HAP-1 (cell line): ENCODE results near the gene CD164L2.

Experiments
- DNase-seq, 2 experiments: peaks; one replicate each; pipeline ENCODE4 v3.0.0-alpha.2; 2016 to 2020; ENCODE audit warnings: low spot score in 2 of 2
- H3K27me3 ChIP-seq: fragments of 250-450 bp; sonication (Bioruptor Pico); 2 replicates; pipeline ENCODE4 v1.5.1; 2020; ENCODE audit warnings: low read depth, mild to moderate bottlenecking, moderate library complexity
- H3K36me3 ChIP-seq: fragments of 250-450 bp; sonication (Bioruptor Pico); replicated peaks from 2 replicates; pipeline ENCODE4 v1.5.1; 2020; ENCODE audit warnings: mild to moderate bottlenecking
- H3K4me1 ChIP-seq: fragments of 250-450 bp; sonication (Bioruptor Pico); 2 replicates; pipeline ENCODE4 v1.5.1; 2020; ENCODE audit warnings: mild to moderate bottlenecking
- H3K4me3 ChIP-seq: fragments of 250-450 bp; sonication (Bioruptor Pico); 2 replicates; pipeline ENCODE4 v1.5.1; 2020; ENCODE audit warnings: mild to moderate bottlenecking, moderate library complexity
- H3K9me3 ChIP-seq: fragments of 250-450 bp; sonication (Bioruptor Pico); 2 replicates; pipeline ENCODE4 v1.5.1; 2020; ENCODE audit warnings: mild to moderate bottlenecking, moderate library complexity
- in situ Hi-C: fragments of 300-500 bp; cut with MboI; formaldehyde crosslinking; loops from 3 replicates; pipeline ENCODE4 v1.14.3; 2020; ENCODE audit warnings: low sequenced_read_pairs, inconsistent platforms, mixed read lengths

The CD164L2 gene

DNA sequence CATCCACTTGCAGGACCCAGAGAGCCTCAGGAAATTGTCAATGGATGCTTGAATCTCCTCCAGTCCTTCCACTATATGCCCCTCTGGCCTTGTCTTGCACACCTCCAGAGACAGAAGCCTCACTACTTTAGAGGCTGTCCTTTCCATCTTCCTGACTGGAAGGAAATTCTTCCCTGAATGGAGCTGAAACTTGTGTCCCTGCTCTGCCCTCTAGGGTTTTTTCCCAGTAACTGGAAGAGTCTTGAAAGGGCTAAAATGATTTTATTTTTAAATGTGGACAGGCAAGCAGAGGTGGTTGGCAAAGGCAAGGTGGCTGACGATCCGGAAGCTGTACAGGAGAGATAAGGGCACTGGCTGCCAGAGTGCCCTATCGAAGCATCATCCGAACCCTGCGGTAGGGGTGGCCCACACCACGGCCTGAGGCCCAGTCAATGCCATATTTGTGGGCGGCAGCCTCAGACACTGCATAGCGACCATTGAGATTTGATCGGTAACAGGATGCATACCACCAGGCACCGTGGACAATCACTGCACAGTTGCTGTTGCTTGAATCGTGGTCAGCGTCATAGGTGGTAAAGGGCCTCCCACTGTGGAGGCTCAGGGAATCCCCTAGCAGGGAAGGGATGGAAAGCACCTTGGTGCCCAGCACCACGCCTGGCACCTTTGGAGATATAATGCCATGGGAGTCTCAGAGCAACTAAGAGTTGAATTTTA is 14.1 kb downstream of the CD164L2 start:
- DNase-seq = no peak
- H3K9me3 ChIP-seq = no peaks in the 10 kb centered on the region
- in situ Hi-C loops = no loop called here
- no peak overlapping the region for H3K4me3 ChIP-seq
- H3K4me1 ChIP-seq = peaks cover 6% of the 10 kb centered on the region; the same call in 1 of the 2 replicates
- H3K27me3 ChIP-seq = no peaks in the 10 kb centered on the region
- H3K36me3 ChIP-seq = no peaks in the 10 kb centered on the region

GRCh38 chr1:27367160-27367650 is 15.9 kb downstream of the CD164L2 start:
- no peaks in the 10 kb centered on the region for H3K27me3 ChIP-seq
- DNase-seq = no peak
- in situ Hi-C loops = no loop called here

DNA sequence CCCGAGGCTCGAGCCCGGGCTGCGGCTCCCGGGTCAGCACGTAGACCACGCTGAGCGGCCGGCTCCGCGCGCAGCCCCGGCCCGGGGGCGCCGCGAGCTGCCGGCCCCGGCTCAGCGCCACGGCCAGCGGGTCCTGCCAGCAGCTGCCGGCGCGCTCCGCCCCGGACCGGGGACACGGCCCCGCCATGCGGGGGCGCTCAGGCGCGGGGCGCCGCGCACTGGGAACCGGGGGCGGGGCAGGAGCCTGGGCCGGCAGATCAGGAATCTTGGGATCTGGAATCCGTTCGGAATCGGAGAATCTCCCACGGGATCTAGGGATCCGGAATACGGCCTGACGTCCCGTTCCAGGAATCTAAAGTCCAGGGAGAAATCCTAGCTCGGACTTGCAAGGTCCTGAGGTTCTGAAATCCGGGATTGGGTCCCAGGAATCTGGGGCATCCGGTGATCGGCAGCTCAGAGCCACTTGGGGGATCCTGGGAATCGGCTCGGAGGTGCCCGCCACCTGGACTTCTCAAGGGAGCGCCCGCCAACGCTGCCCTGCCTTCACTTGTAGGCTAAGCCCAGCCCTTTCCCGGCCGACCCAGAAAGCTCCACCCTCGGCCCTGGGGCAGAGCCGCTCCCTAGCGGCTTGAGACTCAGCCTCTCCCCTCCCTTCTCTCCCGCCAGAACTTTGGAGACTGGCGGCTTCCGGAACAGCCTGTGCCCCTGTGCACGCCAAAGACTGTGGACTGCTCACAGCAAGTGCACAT is 16.5 kb downstream of the CD164L2 start, which contains the start of gene MAP3K6:
Gene MAP3K6 (minus strand): TSS at position 551 of the 749 bp plus-strand sequence. CDS start 364 bp downstream, at position 187.
- peak within 1 kb of the TSS; percentile 59 for H3K4me3 ChIP-seq
- DNase-seq = peak; percentile 82 to 92
- H3K36me3 ChIP-seq = no peaks in the 10 kb centered on the region
- H3K9me3 ChIP-seq = no peaks in the 10 kb centered on the region
- in situ Hi-C loops = no loop called here
- peaks cover 6% of the 10 kb centered on the region; the same call in 1 of the 2 replicates for H3K4me1 ChIP-seq
- no peaks in the 10 kb centered on the region for H3K27me3 ChIP-seq

More at GRCh38 chr1:27367160-27367650, 15.9 kb downstream of the CD164L2 start:
- H3K9me3 ChIP-seq = no peaks in the 10 kb centered on the region
- peaks cover 6% of the 10 kb centered on the region; the same call in 1 of the 2 replicates for H3K4me1 ChIP-seq
- peak overlapping the region; percentile 47 for H3K4me3 ChIP-seq
- H3K36me3 ChIP-seq = no peaks in the 10 kb centered on the region

DNA sequence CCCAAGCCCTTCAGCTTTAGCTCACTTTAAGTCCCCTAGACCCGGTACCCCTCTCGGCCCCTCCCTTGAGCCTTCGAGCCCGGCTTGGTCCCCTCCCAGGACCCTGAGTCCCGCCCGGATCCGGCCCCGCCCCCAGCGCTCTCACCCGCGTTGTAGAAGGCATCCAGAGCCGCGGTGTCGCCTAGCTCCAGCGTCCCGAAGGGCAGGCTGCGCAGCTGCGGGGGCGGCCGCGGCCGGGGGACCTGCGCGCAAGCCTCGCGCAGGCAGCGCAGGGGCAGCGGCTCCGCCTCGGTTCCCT is 17.1 kb downstream of the CD164L2 start:
- in situ Hi-C loops = no loop called here
- H3K27me3 ChIP-seq = no peaks in the 10 kb centered on the region
- peak overlapping the region; percentile 59 for H3K4me3 ChIP-seq
- no peaks in the 10 kb centered on the region for H3K9me3 ChIP-seq
- H3K36me3 ChIP-seq = no peaks in the 10 kb centered on the region
- peaks cover 6% of the 10 kb centered on the region; the same call in 1 of the 2 replicates for H3K4me1 ChIP-seq
- DNase-seq = peak; percentile 73 to 95

DNA sequence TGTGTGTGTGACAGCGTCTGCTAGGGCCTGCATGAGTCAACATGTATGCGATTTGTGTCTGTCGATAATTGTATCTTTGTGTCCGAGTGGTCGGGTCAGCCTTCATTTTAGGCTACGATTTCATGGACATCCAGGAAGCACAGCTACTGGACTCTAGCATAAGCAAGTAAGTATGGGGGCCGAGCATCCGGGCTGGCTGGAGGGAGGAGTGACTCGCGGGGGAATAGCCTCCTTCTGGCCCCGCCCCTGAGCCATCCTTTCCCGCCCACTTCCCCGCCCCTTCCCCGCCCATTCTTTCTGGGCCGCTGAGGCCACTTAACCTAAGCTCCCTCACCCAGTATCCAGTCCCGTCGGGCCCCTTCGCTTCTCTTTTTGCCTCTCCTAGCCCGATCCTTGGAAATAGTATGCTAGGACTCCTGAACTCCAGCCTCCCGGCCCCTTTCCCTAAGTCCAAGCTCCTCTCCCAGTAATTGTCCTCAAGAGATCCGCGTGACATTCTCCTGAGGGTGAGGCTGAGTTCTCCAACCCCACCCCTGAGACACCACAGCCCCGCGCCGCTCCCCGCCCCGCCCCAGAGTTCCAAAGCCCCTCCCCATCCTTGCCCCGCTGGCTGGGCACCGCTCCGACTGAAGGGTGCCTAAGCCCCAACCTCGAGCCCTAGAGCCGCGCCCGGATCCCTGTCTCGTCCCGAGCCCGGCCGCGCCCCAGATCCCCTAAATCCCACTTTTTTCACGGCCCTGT is 17.6 kb downstream of the CD164L2 start:
- peak; percentile 75 to 93 for DNase-seq
- peaks cover 6% of the 10 kb centered on the region; the same call in 1 of the 2 replicates for H3K4me1 ChIP-seq
- in situ Hi-C loops = no loop called here
- H3K4me3 ChIP-seq = peak overlapping the region; percentile 59
- no peaks in the 10 kb centered on the region for H3K36me3 ChIP-seq
- no peaks in the 10 kb centered on the region for H3K9me3 ChIP-seq
- H3K27me3 ChIP-seq = no peaks in the 10 kb centered on the region

DNA sequence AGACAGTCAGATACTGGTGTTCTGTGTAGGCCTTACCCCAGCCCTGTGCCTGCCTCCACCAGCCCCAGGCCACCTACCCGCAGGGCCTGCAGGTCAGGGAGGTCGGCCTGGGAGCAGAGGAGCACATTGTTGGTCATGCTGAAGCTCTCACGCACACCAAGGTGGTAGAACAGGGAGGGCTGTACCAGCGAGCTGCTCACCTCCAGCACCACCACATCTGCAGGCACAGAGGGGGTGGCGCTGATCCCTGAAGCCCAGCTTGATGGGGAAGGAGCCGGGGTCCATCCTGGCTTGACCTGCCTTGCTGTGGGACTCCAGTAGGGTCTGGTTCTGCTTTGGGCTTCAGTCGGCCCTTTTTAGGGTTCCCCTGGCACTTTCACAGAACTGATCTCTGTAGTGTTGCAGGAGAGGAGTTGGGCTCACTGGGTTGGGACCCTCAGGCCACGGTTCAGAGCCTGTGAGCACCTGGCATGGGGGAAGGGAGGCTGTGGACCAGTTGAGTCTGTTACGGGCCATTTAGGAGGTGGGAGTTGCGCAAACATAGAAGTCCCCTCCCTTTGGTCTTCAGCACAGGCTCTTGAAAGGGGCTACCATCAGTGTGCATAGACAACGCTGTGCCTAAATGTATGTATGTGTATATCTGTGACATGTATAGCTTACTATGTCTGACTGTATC is 18.3 kb downstream of the CD164L2 start:
- in situ Hi-C loops = no loop called here
- Histone ChIP-seq H3K9me3 (no peaks in the 10 kb centered on the region), H3K27me3 (no peaks in the 10 kb centered on the region), H3K4me1 (peaks cover 6% of the 10 kb centered on the region; the same call in 1 of the 2 replicates), H3K4me3 (peak overlapping the region; percentile 59), H3K36me3 (no peaks in the 10 kb centered on the region)
- DNase-seq = no peak

DNA sequence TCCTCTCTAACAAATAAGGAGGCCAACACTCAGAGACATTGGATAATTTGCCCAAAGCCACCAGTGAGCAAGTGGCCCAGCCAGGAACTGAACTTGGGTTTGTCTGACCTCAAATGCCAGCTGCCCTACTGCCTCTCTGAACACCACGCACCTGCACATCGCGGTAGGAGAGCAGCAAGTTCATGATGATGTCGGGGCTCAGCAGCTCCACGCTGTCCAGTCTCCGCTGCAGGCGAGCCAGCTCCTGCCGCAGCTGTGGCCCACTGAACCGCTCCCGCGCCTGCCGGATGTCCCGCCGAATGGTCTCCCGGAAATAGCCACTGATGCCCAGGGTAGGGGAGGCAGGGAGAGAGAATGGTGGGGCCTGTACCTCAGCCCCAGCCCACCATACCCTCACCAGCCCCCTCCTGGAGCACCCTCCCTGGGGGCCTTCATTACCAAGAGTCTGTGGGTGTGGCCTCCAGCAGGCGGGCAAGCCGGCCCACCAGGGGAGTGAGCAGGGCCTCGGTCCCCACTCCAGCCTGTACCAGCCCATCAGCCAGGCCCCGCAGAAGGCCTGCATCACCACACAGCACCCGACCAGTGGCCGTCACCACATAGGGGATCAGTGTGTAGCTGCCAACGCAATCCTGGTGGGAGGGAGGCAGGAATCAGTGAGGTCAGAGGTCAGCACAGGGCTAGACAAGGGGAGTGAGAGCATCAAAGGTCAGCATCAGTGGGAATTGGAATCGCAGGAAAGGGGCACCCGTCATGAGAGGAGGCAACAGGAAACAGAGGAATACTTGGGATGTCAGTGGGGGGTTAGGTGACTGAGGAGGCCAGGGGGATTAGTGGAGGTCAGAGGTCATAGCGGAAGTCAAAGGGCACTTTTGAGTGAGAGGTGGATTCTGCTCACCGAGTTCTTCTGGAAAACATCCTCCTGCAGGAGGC is 19.1 kb downstream of the CD164L2 start:
- Histone ChIP-seq H3K4me1 (peaks cover 6% of the 10 kb centered on the region; the same call in 1 of the 2 replicates), H3K36me3 (no peaks in the 10 kb centered on the region), H3K9me3 (no peaks in the 10 kb centered on the region), H3K4me3 (no peak overlapping the region), H3K27me3 (no peaks in the 10 kb centered on the region)
- in situ Hi-C loops = no loop called here
- DNase-seq = no peak

DNA sequence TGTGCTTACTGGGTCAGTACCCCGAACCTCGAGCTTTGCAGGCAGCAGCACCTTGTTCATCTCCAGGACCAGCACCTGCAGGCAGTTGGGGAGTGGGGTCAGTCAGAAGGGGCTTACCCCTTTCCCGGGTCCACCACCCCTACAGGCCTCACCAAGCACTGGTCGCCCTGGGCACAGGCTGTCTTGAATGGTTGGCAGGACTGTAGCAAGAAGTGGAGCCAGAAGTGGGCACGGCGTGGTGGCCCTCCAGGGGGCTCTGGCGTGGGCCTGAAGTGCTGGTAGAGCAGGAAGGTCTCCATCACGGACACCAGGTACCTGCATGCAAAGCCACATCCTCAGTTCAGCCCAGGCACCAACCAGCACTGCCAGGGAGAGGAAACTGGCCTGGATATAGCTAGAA is 21.6 kb downstream of the CD164L2 start:
- in situ Hi-C loops = no loop called here
- Histone ChIP-seq H3K4me1 (peaks cover 3% of the 10 kb centered on the region; the same call in 1 of the 2 replicates), H3K27me3 (no peaks in the 10 kb centered on the region), H3K4me3 (no peak overlapping the region), H3K36me3 (peaks cover 3% of the 10 kb centered on the region; the same call in 1 of the 2 replicates), H3K9me3 (no peaks in the 10 kb centered on the region)
- DNase-seq = no peak

DNA sequence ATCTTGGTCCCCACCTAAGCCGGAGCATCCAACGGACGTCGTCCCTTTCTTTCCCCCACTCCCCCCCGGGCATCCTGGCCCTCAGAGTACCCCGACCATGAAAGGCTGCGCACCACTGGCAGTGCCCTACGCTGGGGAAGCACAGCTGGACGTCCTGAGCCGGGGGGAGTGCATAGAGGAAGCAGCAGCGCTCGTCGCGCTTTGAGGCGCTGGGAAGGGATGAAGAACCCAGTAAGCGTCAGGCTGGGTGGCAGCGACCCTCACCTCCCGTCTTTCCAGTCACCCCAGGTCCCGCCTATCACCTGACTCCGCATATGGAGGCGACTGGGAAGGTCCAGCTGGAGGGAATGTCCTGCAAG is 22.1 kb downstream of the CD164L2 start:
- Histone ChIP-seq H3K27me3 (no peaks in the 10 kb centered on the region), H3K9me3 (no peaks in the 10 kb centered on the region), H3K36me3 (peaks cover 3% of the 10 kb centered on the region; the same call in 1 of the 2 replicates), H3K4me3 (no peak overlapping the region), H3K4me1 (peaks cover 3% of the 10 kb centered on the region; the same call in 1 of the 2 replicates)
- no peak for DNase-seq
- in situ Hi-C loops = no loop called here

DNA sequence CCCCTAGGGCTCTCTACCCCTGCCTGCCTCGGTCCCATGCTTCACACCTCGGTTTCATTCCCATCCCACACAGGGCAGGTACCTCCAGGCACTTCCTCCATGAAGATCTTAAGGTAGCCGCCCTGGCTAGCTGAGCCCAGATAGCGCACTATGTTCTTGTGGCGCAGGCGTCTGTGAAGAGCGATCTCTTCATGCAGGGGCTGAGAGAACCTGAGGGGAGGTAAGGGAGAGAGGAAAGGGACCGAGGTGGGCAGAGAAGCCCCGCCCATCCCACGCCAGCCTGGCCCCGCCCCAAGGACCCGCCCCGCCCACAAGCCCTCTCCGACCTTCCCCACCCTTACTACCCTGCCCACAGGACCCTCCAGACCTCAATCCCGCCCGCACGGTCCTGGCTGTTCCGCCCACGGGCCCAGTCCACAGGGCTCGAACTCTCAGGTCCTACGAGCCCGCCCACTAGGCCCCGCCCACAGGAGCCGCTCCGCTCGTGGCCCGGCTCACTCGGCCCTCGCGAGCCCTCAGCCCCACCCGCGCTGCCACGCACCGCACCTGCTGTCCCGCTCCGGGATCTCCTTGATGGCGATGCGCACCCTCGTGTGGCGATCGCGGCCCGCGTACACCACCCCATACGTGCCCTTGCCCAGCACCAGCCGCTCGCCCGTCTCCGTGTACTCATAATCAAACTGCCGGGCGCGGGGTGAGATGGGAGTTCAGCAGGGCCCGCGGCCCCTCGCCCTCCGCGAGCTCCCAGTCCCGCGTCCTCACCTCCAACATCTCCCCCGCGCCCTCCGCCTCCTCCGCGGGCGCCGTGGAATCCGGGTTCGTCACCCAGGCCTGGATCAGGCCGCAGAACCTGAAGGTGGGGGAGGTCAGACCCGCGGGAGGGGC is 22.7 kb downstream of the CD164L2 start:
- Histone ChIP-seq H3K4me1 (peaks cover 3% of the 10 kb centered on the region; the same call in 1 of the 2 replicates), H3K9me3 (no peaks in the 10 kb centered on the region)
- in situ Hi-C loops = no loop called here

GRCh38 chr1:27359822-27360158 is 23.3 kb downstream of the CD164L2 start:
- no peaks in the 10 kb centered on the region for H3K27me3 ChIP-seq
- no peaks in the 10 kb centered on the region for H3K9me3 ChIP-seq
- DNase-seq = no peak
- peaks cover 5% of the 10 kb centered on the region; the same call in 1 of the 2 replicates for H3K36me3 ChIP-seq
- H3K4me1 ChIP-seq = peaks cover 3% of the 10 kb centered on the region; the same call in 1 of the 2 replicates
- in situ Hi-C loops = no loop called here
- no peak overlapping the region for H3K4me3 ChIP-seq

More for the DNA sequence above, 22.7 kb downstream of the CD164L2 start:
- H3K4me3 ChIP-seq = no peak overlapping the region
- DNase-seq = no peak
- no peaks in the 10 kb centered on the region for H3K27me3 ChIP-seq
- peaks cover 5% of the 10 kb centered on the region; the same call in 1 of the 2 replicates for H3K36me3 ChIP-seq
